Stimulated activated CD8-positive, alpha-beta memory T cell treated with anti-CD3 and anti-CD28 coated beads, Interleukin-4, amount 100 ng/mL, for 48 hours (primary cell): ENCODE data around the gene RAD50.

Experiments used
- DNase-seq: peaks from one replicate; pipeline ENCODE4 v3.0.0-alpha.2; 2020

RAD50 gene

DNA sequence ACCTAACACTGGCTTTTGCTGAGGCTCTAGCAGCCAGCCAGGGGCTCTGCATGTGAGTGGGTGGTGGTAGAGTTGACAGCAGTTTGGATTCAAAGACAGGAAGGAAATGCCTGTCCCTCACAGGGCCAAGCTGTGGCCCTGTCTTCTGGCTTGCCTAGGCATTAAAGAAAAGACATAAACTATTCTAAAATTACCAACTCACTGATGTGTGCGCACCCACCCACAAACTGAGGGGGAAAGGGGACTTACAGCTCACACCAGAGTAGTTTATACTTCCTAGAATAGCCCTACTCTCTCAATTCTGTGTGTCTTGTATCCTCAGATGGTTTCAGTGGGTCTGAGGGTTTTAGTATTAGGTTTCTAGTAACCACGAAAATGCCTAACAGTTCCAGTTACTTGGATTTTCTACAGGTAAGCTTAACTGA, 82.9 kb downstream of the RAD50 start:
- peak; percentile 52 for DNase-seq

GRCh38 chr5:132640613-132641012, 83.8 kb downstream of the RAD50 start:
- DNase-seq: no peak

GRCh38 chr5:132641241-132641723, 84.5 kb downstream of the RAD50 start:
- peak; percentile 57 for DNase-seq

DNA sequence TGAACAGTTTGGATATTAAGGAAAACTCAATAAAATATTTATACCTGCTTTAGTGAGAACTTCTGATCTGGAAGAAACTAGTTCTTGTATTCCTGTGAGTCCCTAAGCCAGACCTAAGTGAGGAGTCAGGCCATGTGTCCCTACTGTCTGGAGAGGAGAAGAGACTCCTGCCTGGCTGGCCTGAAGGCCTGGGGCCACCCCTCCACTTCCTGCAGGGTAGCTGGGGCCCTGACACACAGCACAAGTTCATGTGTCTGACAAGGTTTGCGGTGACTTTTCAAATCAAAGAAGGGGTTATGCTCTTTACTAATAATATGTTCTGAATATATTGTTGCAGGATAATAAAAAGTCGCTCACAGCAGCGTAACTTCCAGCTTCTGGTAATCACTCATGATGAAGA, 85.1 kb downstream of the RAD50 start:
- no peak for DNase-seq

DNA sequence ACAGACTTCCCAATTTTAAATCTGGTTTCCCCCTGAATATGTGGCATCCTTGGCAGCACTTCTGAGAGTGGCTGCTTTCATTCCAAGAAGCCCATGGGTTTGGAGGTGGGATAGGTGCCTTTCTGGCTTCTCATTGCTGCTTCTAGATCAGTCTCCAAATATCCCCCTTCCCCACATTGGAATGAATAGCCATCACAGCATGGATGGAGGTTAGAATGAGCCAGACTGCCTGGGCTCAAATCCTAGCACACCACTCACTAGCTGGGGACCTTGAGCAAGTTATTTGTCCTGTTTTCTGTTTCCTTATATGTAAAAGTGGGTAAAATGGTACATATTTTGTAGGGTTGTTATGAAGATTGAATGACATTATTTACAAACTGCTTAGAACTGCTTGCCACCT, 87.4 kb downstream of the RAD50 start:
- no peak for DNase-seq

GRCh38 chr5:132646583-132647266, 89.9 kb downstream of the RAD50 start:
- no peak for DNase-seq

GRCh38 chr5:132647473-132647872, 90.7 kb downstream of the RAD50 start:
- DNase-seq: no peak

- no peak for DNase-seq
Measured at GRCh38 chr5:132648355-132648754, 91.6 kb downstream of the RAD50 start.

DNA sequence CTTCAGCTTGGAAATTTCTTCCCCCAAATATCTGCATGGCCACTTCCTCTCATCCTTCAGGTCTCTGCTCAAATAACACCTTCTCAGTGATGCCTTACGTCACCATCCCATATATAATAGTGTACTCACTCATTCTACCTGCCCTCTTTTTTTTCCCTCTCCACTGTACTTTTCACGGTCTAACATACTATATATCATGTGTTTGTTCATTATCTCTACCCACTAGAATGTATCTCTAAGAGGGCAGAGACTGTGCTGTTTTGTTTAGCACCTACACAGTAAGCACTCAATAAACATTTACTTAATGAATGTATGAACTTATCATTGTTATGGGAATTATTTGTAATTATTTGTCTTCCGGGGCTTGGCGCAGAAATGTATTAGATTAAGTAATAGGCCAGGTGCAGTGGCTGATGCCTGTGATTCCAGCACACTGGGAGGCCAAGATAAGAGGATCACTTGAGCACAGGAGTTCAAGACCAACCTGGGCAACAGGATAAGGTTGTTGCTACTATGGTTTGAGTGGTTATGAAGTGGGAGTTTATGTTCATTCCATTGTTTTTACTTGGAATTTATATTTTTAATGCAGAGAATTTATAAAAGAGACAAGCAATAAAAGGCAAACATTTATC, 95.2 kb downstream of the RAD50 start:
- DNase-seq: no peak

DNA sequence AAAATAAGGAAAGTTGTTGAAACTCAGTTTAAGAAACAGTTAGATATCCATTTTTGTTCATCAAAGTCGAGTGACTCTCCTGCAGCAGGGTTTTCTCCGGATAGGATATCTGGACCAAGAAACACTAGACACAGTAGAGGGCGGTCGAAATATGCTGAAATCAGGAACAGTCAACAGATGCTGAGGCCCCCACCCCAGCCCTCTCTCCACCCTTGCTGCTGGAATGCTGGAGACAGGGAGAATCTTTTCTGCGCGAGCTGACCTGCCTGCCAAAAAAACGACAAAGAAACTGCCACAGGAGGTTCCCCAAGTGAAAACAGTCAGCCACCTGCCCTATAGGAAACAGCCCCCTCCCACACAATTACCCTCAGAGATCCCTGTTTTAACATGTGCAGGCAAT, 96.9 kb downstream of the RAD50 start:
- no peak for DNase-seq

- DNase-seq: peak; percentile 72
Measured at GRCh38 chr5:132655821-132656773, 99.3 kb downstream of the RAD50 start.

DNA sequence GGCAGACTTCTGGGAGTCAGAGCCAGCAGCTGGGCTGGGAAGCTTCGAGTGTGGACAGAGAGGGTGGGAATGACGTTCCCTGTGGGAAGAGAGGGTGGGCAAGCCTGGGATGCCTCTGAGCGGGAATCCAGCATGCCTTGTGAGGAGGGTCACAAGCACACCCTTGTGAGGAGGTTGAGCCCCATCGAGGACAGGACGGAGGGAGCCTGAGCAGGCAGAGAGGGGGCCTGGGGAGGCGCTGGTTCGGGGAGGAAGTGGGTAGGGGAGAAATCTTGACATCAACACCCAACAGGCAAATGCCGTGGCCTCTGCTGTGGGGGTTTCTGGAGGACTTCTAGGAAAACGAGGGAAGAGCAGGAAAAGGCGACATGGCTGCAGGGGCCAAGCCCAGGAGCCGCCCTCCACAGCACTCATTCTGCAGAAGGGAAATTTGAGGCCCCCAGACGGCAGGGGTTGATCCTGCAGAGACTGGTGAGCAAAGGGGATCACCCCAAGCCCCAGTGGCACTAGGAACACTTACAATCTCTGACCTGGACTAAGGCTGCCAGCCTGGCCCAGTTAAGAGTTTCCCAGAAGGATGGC, 100.1 kb downstream of the RAD50 start:
- peak; percentile 43 for DNase-seq

DNA sequence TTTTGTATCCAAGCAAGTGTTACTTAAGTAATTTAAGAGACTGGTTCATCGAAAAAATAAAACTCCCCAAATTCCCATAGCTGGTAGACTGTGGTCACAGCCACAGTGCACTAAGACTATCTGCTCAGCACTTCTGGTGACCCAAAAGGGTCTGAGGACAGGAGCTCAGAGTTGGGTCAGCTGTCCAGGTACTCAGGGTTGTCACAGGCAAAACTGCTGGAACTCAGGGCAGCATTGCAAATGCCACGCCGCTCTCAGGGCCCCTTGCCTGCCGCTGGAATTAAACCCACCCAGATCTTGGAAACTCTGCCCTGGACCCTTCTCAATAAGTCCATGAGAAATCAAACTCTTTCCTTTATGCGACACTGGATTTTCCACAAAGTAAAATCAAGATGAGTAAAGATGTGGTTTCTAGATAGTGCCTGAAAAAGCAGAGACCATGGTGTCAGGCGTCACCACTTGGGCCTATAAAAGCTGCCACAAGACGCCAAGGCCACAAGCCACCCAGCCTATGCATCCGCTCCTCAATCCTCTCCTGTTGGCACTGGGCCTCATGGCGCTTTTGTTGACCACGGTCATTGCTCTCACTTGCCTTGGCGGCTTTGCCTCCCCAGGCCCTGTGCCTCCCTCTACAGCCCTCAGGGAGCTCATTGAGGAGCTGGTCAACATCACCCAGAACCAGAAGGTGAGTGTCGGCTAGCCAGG, 101.1 kb downstream of the RAD50 start, which contains the start of gene IL13:
IL13 (plus strand) TSS at position 498 of the 705 bp plus-strand sequence; CDS start at position 512, 14 bp downstream.
- DNase-seq: peak; percentile 66

GRCh38 chr5:132658381-132659302, 101.9 kb downstream of the RAD50 start:
- no peak for DNase-seq

DNA sequence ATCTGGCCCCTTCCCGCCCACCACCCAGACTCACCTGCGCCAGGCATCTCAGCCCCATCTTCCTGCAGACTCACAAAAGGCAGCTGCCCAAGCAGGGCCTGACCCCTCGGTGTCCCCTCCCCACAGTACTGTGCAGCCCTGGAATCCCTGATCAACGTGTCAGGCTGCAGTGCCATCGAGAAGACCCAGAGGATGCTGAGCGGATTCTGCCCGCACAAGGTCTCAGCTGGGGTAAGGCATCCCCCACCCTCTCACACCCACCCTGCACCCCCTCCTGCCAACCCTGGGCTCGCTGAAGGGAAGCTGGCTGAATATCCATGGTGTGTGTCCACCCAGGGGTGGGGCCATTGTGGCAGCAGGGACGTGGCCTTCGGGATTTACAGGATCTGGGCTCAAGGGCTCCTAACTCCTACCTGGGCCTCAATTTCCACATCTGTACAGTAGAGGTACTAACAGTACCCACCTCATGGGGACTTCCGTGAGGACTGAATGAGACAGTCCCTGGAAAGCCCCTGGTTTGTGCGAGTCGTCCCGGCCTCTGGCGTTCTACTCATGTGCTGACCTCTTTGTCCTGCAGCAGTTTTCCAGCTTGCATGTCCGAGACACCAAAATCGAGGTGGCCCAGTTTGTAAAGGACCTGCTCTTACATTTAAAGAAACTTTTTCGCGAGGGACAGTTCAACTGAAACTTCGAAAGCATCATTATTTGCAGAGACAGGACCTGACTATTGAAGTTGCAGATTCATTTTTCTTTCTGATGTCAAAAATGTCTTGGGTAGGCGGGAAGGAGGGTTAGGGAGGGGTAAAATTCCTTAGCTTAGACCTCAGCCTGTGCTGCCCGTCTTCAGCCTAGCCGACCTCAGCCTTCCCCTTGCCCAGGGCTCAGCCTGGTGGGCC, 103.1 kb downstream of the RAD50 start:
- DNase-seq: no peak

GRCh38 chr5:132661231-132662003, 104.6 kb downstream of the RAD50 start:
- peak; percentile 51 for DNase-seq

- DNase-seq: peak; percentile 38
Measured at GRCh38 chr5:132662004-132662401, 105.2 kb downstream of the RAD50 start.

GRCh38 chr5:132662925-132663770, 106.4 kb downstream of the RAD50 start:
- DNase-seq: peak; percentile 71
